ENCODE results near the gene SOX15.

GRCh38 chr17:7588553-7589203, 1.2 kb downstream of the SOX15 start:
- TF ChIP-seq REST (IDR thresholded peaks at IDR 0.05; ENCODE audit: borderline replicate concordance), result no peak
- TF ChIP-seq CTCF (IDR thresholded peaks at IDR 0.05; ENCODE audit: poor library complexity, severe bottlenecking), result no peak
- TF ChIP-seq SMC3 (conservative IDR thresholded peaks at IDR 0.05; ENCODE audit: poor library complexity), result no peak
- TF ChIP-seq EP300 (conservative IDR thresholded peaks at IDR 0.05; ENCODE audit: poor library complexity, severe bottlenecking), result no peak
- no peak for TF ChIP-seq POLR2AphosphoS5 (IDR thresholded peaks at IDR 0.05)
